Glomerular endothelial cell (primary cell): ENCODE results near the gene C1orf167. TPM values are rescaled to one million over a fixed set of nuclear protein-coding genes. Genes with fewer than 3 reads are reported as not detected.

ENCODE experiments used
- DNase-seq: peaks from one replicate; pipeline ENCODE4 v3.0.0-alpha.2; 2011; ENCODE audit warnings: low read depth, low spot score; ENCODE audit errors: extremely low read depth
- total RNA-seq: library from RNA; depleted of rRNA; stranded (reverse); fragments of >200 nt; gene quantifications from 2 replicates; pipeline ENCODE4 v1.2.3, GENCODE V29; 2015

Gene C1orf167
- total RNA-seq, 1 donor from 2014 or later: not detected

- no peak for DNase-seq
Observed at GRCh38 chr1:11784256-11784992, 22.4 kb downstream of the C1orf167 start.

GRCh38 chr1:11784993-11785769 is 23.2 kb downstream of the C1orf167 start:
- DNase-seq: no peak

GRCh38 chr1:11786168-11786567 is 24.2 kb downstream of the C1orf167 start:
- no peak for DNase-seq

GRCh38 chr1:11787251-11787803 is 25.3 kb downstream of the C1orf167 start:
- DNase-seq: no peak

- DNase-seq: no peak
Observed at GRCh38 chr1:11787804-11788436, 25.9 kb downstream of the C1orf167 start.

- no peak for DNase-seq
Observed at GRCh38 chr1:11788549-11789053, 26.6 kb downstream of the C1orf167 start.

GRCh38 chr1:11789126-11790067 is 27.4 kb downstream of the C1orf167 start:
- DNase-seq: no peak

- DNase-seq: no peak
Observed at GRCh38 chr1:11790101-11790879, 28.3 kb downstream of the C1orf167 start.

- no peak for DNase-seq
Observed at GRCh38 chr1:11790880-11791715, 29.1 kb downstream of the C1orf167 start.

- no peak for DNase-seq
Observed at GRCh38 chr1:11792106-11792505, 30.1 kb downstream of the C1orf167 start.

- DNase-seq: no peak
Observed at GRCh38 chr1:11793819-11794218, 31.8 kb downstream of the C1orf167 start.

- no peak for DNase-seq
Observed at GRCh38 chr1:11794446-11795237, 32.6 kb downstream of the C1orf167 start.

GRCh38 chr1:11795238-11795890 is 33.4 kb downstream of the C1orf167 start:
- DNase-seq: no peak

GRCh38 chr1:11796036-11796828 is 34.2 kb downstream of the C1orf167 start:
- no peak for DNase-seq

- DNase-seq: peak; percentile 86
Observed at GRCh38 chr1:11797525-11798216, 35.7 kb downstream of the C1orf167 start.

- no peak for DNase-seq
Observed at GRCh38 chr1:11799099-11799498, 37.1 kb downstream of the C1orf167 start.
